ENCODE data around the gene PLCB1.

PLCB1 gene

DNA sequence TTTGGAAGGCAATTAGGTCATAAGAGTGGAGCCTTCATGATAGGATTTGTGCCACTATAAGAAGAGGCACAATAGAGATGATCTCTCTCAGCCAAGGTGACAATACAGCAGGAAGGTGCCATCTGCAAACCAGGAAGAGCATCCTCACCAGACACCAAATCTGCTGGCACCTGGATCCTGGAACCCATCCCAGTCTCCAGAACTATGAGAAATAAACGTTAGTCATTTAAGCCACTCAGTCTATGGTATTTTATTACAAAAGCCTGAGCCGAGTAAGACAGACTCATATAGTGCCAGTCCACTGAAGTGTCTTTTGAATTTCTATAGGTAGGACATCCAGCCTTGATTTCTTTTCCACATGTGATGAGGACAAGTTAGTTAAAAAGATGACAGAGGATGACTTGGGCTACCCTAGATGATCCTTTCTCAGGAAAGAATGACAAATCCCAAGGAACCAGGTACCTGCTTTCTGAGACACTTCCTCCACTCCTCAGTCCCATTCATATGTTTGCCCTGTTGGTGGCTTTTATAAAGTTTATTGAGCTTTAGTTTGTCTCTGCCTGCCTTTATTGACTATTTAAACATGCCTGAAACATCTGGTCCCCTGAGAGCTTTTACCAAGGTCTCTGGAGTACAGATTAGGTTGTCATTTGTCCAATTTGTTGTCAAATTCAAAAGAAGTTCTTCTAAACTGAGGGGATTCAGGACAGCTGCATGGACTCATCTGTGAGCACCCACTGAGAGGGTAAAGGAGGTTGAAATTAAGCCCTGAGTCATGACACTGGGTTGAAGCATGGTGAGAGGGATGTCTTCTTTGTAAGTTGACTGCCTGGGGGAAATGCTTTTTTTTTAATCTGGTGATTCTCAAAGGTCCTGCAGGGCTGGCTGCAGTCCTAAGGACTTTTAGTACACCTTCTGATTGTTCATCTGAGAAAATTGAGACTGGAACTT lies 771.9 kb downstream of the PLCB1 start:
- no peaks in the 10 kb centered on the region for H3K27me3 ChIP-seq
- no peak for TF ChIP-seq Cebpa-rat (IDR thresholded peaks at IDR 0.05)
- H4K20me1 ChIP-seq = no peaks in the 10 kb centered on the region
- no peak overlapping the region for H3K4me2 ChIP-seq
- no peak overlapping the region for H3K9ac ChIP-seq
- H3K9me3 ChIP-seq = no peaks in the 10 kb centered on the region
- no peaks in the 10 kb centered on the region for H3K36me3 ChIP-seq
- H3K4me1 ChIP-seq = no peaks in the 10 kb centered on the region
- H3K4me3 ChIP-seq = no peak overlapping the region
- H3K27ac ChIP-seq = no peak overlapping the region

DNA sequence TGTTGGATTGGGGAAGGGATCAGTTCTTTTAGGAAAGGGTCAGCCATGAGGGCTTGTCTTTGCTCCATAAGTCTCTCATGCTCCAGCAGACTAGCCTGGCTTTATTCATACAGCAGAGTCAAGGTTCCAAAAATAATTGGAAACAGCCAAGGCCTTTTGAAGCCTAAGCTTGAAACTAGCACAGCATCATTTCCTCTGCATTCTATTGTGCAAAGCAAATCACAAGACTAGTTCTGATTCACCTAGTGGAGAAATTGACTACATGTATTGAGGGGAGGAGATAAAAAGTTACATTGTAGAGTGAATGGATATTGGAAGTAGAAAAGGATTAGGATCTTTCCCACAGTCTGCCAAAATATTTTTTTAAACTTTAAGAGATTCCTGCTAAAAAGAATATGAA lies 777.5 kb downstream of the PLCB1 start:
- TF ChIP-seq Cebpa-rat (IDR thresholded peaks at IDR 0.05) = no peak
- Histone ChIP-seq H3K4me2 (no peak overlapping the region), H3K36me3 (no peaks in the 10 kb centered on the region), H3K27me3 (no peaks in the 10 kb centered on the region), H3K27ac (no peak overlapping the region), H3K4me3 (no peak overlapping the region), H3K9ac (no peak overlapping the region), H4K20me1 (no peaks in the 10 kb centered on the region), H3K9me3 (no peaks in the 10 kb centered on the region), H3K4me1 (no peaks in the 10 kb centered on the region)

DNA sequence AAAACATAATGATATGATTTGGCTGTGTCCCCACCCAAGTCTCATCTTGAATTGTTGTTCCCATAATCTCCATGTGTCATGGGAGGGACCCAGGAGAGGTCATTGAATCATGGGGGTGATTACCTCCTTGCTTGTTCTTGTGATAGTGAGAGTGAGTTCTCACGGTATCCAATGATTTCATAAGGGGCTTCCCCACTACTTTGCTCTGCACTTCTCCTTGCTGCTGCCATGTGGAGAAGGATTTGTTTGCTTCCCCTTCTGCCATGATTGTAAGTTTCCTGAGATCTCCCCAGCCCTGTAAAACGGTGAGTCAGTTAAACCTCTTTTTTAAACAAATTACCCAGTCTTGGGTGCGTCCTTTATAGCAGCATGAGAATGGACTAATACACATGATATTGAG lies 780.0 kb downstream of the PLCB1 start:
- Histone ChIP-seq H3K4me1 (no peaks in the 10 kb centered on the region), H3K4me3 (no peak overlapping the region), H3K9me3 (no peaks in the 10 kb centered on the region), H4K20me1 (no peaks in the 10 kb centered on the region), H3K36me3 (no peaks in the 10 kb centered on the region), H3K27ac (no peak overlapping the region), H3K9ac (no peak overlapping the region), H3K4me2 (no peak overlapping the region), H3K27me3 (no peaks in the 10 kb centered on the region)
- TF ChIP-seq Cebpa-rat (IDR thresholded peaks at IDR 0.05) = no peak

DNA sequence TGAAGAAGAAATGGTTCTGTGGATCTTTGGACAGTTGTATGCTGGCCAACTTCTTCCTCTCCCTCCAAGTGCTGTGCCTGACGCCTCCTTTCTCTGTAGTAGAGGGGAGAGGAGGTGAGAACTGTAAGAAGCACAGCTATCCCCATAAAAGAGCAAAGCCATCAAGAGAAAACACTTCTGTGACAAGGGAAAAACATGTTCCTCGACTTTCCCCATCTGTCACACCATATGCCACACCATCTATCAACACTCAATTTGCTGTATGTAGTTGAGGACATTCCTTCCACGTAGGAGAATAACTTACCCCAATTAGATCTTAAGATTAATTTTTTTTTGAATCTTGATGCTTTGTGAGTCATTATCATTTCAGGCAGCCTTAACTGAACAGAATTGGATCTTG lies 780.7 kb downstream of the PLCB1 start:
- Histone ChIP-seq H3K9me3 (no peaks in the 10 kb centered on the region), H3K4me2 (no peak overlapping the region), H4K20me1 (no peaks in the 10 kb centered on the region), H3K27ac (no peak overlapping the region), H3K27me3 (no peaks in the 10 kb centered on the region), H3K4me3 (no peak overlapping the region), H3K4me1 (no peaks in the 10 kb centered on the region), H3K36me3 (no peaks in the 10 kb centered on the region), H3K9ac (no peak overlapping the region)
- TF ChIP-seq Cebpa-rat (IDR thresholded peaks at IDR 0.05) = no peak

DNA sequence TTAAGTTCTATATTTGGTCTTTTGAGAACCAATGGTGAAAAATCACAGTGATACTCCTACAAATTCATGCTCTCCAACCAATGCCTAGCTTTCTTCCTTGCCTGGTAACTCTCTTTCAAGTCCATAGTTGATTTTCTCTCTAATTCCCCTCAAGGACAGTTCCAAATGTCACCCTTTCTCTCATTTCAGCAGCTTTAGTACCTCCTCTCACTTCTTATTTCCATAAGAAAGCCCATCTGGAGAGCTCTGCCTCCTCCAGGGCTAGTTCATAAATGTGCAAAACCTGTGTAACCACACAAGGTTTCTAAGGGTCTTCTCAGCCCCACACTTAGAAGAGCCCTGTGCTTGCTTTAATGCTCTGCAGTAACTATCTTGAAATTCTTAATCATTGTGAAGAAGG lies 781.4 kb downstream of the PLCB1 start:
- no peaks in the 10 kb centered on the region for H3K27me3 ChIP-seq
- no peaks in the 10 kb centered on the region for H3K9me3 ChIP-seq
- no peaks in the 10 kb centered on the region for H3K4me1 ChIP-seq
- no peaks in the 10 kb centered on the region for H4K20me1 ChIP-seq
- no peak overlapping the region for H3K4me2 ChIP-seq
- no peak for TF ChIP-seq Cebpa-rat (IDR thresholded peaks at IDR 0.05)
- no peak overlapping the region for H3K4me3 ChIP-seq
- no peak overlapping the region for H3K27ac ChIP-seq
- H3K9ac ChIP-seq = no peak overlapping the region
- no peaks in the 10 kb centered on the region for H3K36me3 ChIP-seq

DNA sequence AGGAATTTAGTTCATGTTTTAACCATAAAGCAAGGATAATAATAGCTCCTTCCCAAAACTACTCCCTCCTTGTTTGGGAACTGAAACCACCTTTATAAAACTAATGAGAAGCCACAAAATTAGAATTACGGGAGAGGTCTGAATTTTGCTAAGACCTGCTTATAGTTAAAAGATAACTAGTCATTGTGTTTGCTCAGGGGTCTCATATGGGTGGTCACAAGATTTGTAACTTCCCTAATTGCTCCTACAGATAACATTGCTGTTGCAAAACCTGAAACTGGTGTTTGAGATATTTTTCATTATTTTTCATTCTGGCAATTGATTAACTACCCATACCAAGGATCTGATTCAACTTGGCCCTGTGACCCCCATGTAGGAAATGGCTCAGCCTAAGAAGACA lies 782.4 kb downstream of the PLCB1 start:
- no peaks in the 10 kb centered on the region for H3K36me3 ChIP-seq
- no peaks in the 10 kb centered on the region for H3K27me3 ChIP-seq
- H4K20me1 ChIP-seq = no peaks in the 10 kb centered on the region
- TF ChIP-seq Cebpa-rat (IDR thresholded peaks at IDR 0.05) = no peak
- no peak overlapping the region for H3K4me3 ChIP-seq
- no peaks in the 10 kb centered on the region for H3K4me1 ChIP-seq
- H3K9ac ChIP-seq = no peak overlapping the region
- no peak overlapping the region for H3K4me2 ChIP-seq
- no peak overlapping the region for H3K27ac ChIP-seq
- no peaks in the 10 kb centered on the region for H3K9me3 ChIP-seq

DNA sequence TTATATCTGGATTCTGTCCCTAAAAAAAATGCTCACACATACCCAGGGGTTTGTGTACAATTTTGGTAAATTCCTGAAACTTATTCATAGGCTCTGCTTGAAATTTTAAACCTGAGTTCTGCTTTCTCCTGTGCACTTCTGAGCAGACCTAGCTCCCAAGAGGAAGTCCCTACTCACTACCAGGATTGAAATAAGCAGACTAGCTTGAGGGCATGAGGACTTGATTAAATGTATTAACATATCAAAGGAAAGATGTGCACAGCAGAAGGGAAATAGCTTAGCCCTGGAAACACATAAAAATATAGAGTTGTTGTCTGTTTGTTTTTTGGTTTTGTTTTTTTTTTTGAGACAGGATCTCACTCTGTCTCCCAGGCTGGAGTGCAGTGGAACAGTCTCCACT lies 785.0 kb downstream of the PLCB1 start:
- Histone ChIP-seq H3K9me3 (no peaks in the 10 kb centered on the region), H3K36me3 (no peaks in the 10 kb centered on the region), H3K9ac (no peak overlapping the region), H3K4me2 (no peak overlapping the region), H3K27me3 (no peaks in the 10 kb centered on the region), H4K20me1 (no peaks in the 10 kb centered on the region), H3K4me1 (no peaks in the 10 kb centered on the region), H3K27ac (no peak overlapping the region), H3K4me3 (no peak overlapping the region)
- TF ChIP-seq Cebpa-rat (IDR thresholded peaks at IDR 0.05) = no peak

DNA sequence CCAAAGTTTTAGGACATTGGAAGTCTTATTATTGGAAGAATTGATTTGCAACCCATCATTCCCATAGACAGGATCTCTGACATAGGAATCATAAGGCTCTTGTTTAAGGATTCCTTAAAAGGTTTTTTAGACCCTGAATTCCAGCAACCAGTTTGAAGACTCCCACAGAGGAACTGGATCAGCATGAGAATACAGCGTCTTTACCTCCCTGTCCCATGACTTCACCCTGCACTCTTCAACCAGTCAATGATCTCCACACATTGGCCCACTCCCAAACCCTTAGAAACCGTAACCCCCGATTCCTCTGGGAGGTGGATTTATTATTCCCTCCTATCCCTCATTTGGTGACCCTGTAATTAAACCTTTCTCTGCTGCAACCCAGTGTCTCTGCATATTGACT lies 786.1 kb downstream of the PLCB1 start:
- H3K9me3 ChIP-seq = no peaks in the 10 kb centered on the region
- H4K20me1 ChIP-seq = no peaks in the 10 kb centered on the region
- H3K9ac ChIP-seq = no peak overlapping the region
- no peaks in the 10 kb centered on the region for H3K4me1 ChIP-seq
- no peaks in the 10 kb centered on the region for H3K27me3 ChIP-seq
- no peak overlapping the region for H3K4me3 ChIP-seq
- H3K36me3 ChIP-seq = no peaks in the 10 kb centered on the region
- no peak for TF ChIP-seq Cebpa-rat (IDR thresholded peaks at IDR 0.05)
- no peak overlapping the region for H3K27ac ChIP-seq
- H3K4me2 ChIP-seq = no peak overlapping the region

DNA sequence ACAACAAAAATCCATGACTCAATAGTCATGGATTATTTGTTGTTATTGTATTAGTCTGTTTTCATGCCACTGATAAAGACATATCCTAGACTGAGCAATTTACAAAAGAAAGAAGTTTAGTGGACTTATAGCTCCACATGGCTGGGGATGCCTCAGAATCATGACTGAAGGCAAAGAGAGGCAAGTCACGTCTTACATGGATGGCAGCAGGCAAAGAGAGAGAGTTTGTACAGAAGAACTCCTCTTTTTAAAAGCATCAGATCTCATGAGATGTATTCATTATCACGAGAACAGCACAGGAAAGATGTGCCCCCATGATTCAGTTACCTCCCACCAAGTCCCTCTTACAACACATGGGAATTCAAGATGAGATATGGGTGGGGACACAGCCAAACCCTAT lies 792.5 kb downstream of the PLCB1 start:
- H4K20me1 ChIP-seq = no peaks in the 10 kb centered on the region
- no peak overlapping the region for H3K4me2 ChIP-seq
- H3K9me3 ChIP-seq = 0 out of 2 replicates have a peak, but pooled peaks cover 8% of the 10 kb centered on the region
- H3K4me1 ChIP-seq = no peaks in the 10 kb centered on the region
- no peaks in the 10 kb centered on the region for H3K36me3 ChIP-seq
- H3K27ac ChIP-seq = no peak overlapping the region
- no peaks in the 10 kb centered on the region for H3K27me3 ChIP-seq
- no peak overlapping the region for H3K9ac ChIP-seq
- TF ChIP-seq Cebpa-rat (IDR thresholded peaks at IDR 0.05) = no peak
- no peak overlapping the region for H3K4me3 ChIP-seq

DNA sequence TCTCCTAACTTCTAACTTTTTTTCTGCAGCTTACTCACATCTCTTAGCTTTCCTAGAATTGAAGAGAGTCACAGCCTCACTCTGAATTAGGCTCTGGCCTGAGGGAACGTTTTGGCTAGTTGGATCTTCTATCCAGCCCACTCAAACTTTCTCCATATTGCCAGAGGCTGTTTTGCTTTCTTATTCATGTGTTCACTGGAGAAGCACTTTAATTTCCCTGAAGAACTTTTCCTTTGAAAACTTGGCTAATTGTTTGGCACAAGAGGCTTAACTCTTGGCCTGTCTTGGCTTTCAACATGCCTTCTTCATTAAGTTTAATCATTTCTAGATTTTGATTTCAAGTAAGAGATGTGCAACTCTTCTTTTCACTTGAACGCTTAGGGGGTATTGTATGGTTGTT lies 798.7 kb downstream of the PLCB1 start:
- Histone ChIP-seq H3K4me2 (no peak overlapping the region), H3K4me3 (no peak overlapping the region), H4K20me1 (no peaks in the 10 kb centered on the region), H3K36me3 (no peaks in the 10 kb centered on the region), H3K9me3 (no peaks in the 10 kb centered on the region), H3K27ac (no peak overlapping the region), H3K27me3 (no peaks in the 10 kb centered on the region), H3K4me1 (no peaks in the 10 kb centered on the region), H3K9ac (no peak overlapping the region)
- TF ChIP-seq Cebpa-rat (IDR thresholded peaks at IDR 0.05) = no peak
